ENCODE data around the gene UCP1. TPM values are rescaled to one million over a fixed set of nuclear protein-coding genes. Genes with fewer than 3 reads are reported as not detected.

The UCP1 gene
- total and polyA plus RNA-seq, 12 donors = 0.20 to 4.3 (median 0.30) TPM; not detected in 7

- no peak for DNase-seq
- Histone ChIP-seq H3K27me3 (no peaks in the 10 kb centered on the region), H3K4me1 (peaks cover 0 to 14% (median 4%) of the 10 kb centered on the region in 9 donors), H3K4me3 (no peak overlapping the region), H3K36me3 (no peaks in the 10 kb centered on the region), H3K9me3 (no peaks in the 10 kb centered on the region), H3K27ac (no peak overlapping the region)
- no peak for ATAC-seq
- intact Hi-C loops (cut with DNase I) = loop anchor here in 5 of 10 donors (5.0 to 10.0 kb wide), 3 partner anchors 242 to 250 kb away; no protein-coding TSS in a partner anchor
- 54 to 59% methylated on average over 1 of the region's 1 CpG for WGBS, 2 donors
- TF ChIP-seq CTCF (IDR thresholded peaks at IDR 0.05) = no peak
Measured at GRCh38 chr4:140612357-140612756, 43.6 kb upstream of the UCP1 start.

GRCh38 chr4:140611854-140612253 is 43.1 kb upstream of the UCP1 start:
- Histone ChIP-seq H3K27me3 (no peaks in the 10 kb centered on the region), H3K4me1 (peaks cover 0 to 14% (median 4%) of the 10 kb centered on the region in 9 donors), H3K36me3 (no peaks in the 10 kb centered on the region), H3K9me3 (no peaks in the 10 kb centered on the region), H3K27ac (no peak overlapping the region), H3K4me3 (no peak overlapping the region)
- DNase-seq = no peak
- intact Hi-C loops (cut with DNase I) = loop anchor here in 6 of 10 donors (2.0 to 10.0 kb wide), 4 partner anchors 87 to 250 kb away; partner anchors contain the start of gene ELMOD2 (in 1 of the 6)
- 87 to 88% methylated on average over 3 of the region's 3 CpGs for WGBS, 2 donors
- no peak for ATAC-seq
- no peak for TF ChIP-seq CTCF (IDR thresholded peaks at IDR 0.05)

- Histone ChIP-seq H3K27me3 (no peaks in the 10 kb centered on the region), H3K27ac (peak overlapping the region in 8 of 10 donors; percentile 17 to 75 (median 39)), H3K36me3 (no peaks in the 10 kb centered on the region), H3K9me3 (no peaks in the 10 kb centered on the region), H3K4me1 (peaks cover 0 to 14% (median 4%) of the 10 kb centered on the region in 9 donors), H3K4me3 (peak overlapping the region in 1 of 10 donors; percentile 4)
- intact Hi-C loops (cut with DNase I) = loop anchor here (1.0 to 10.0 kb wide), 7 partner anchors 85 to 249 kb away; partner anchors contain the start of gene ELMOD2 (in 3 of the 10)
- WGBS, 2 donors = 28 to 32% methylated on average over 6 of the region's 6 CpGs
- peak; percentile 42 to 74 (median 62) for TF ChIP-seq CTCF (IDR thresholded peaks at IDR 0.05)
- no peak for DNase-seq
- peak; percentile 74 to 90 (median 86) for ATAC-seq
Measured at GRCh38 chr4:140609548-140610425, 41.0 kb upstream of the UCP1 start.

GRCh38 chr4:140607852-140608251 is 39.1 kb upstream of the UCP1 start:
- intact Hi-C loops (cut with DNase I) = loop anchor here in 6 of 10 donors (5.0 to 10.0 kb wide), 4 partner anchors 83 to 246 kb away; partner anchors contain the start of gene ELMOD2 (in 2 of the 6)

More at GRCh38 chr4:140607852-140608251, 39.1 kb upstream of the UCP1 start:
- no peak for ATAC-seq
- Histone ChIP-seq H3K27me3 (no peaks in the 10 kb centered on the region), H3K27ac (no peak overlapping the region), H3K4me1 (peaks cover under 1 to 32% (median 9%) of the 10 kb centered on the region in 9 donors), H3K36me3 (no peaks in the 10 kb centered on the region), H3K4me3 (no peak overlapping the region), H3K9me3 (no peaks in the 10 kb centered on the region)
- DNase-seq = no peak
- TF ChIP-seq CTCF (IDR thresholded peaks at IDR 0.05) = no peak
- WGBS, 2 donors = 81 to 84% methylated on average over 4 of the region's 4 CpGs

Data from heart right ventricle (tissue), 16 donors.